ENCODE results near the gene RIIAD1.
"Not testable (repeated sequence)": the region's sequence is repeated elsewhere in the genome, so short reads cannot be mapped to it uniquely, and the experiment has no call there.

Gene RIIAD1, protein sequence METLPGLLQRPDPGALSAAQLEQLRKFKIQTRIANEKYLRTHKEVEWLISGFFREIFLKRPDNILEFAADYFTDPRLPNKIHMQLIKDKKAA

DNA sequence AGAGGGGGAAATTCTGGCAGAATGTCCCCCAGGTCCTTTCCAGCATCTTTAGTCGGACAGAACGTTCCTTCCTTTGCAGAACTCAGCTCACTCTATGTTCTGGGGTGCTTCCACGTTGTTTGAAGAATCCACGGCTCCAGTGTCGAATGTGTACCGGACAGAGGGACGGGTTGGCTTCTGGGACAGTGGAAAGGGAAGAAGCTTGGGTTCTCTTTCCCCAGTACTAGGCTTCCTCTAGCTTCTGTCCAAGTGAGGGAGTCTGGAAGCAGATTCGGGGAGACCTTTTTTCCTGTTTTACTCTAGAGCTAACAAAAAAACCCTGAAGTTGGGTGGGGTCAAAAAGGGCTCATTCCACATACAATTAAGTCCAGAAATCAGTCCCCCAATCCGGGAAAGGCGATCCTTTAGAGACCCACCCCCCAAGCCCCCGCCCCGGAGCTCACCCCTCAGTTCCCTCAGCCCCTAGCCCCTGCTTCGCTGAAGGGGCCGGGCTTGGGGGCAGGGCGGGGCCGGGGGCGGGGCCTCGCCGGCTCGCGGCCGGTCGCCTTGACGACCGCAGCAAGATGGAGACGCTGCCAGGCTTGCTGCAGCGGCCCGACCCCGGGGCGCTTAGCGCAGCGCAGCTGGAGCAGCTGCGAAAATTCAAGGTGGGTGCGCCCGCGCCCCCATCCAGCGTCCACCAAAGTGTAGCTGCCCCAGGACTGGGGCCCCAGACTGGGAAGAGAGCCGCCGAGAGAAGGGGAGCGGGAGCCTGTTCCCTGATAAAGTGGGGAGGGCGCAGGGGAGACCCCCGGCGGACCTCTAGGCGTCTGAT, at the start of gene RIIAD1:
Gene RIIAD1, plus strand, starts transcription at position 549 of the 814 bp plus-strand sequence. Its CDS starts 15 bp downstream, at position 564.
- no peak for DNase-seq (ENCODE audit: low read depth)
- H3K4me3 ChIP-seq (ENCODE audit: control insufficient read depth, low read depth, low read length) = peak within 1 kb of the TSS; percentile 45

DNA sequence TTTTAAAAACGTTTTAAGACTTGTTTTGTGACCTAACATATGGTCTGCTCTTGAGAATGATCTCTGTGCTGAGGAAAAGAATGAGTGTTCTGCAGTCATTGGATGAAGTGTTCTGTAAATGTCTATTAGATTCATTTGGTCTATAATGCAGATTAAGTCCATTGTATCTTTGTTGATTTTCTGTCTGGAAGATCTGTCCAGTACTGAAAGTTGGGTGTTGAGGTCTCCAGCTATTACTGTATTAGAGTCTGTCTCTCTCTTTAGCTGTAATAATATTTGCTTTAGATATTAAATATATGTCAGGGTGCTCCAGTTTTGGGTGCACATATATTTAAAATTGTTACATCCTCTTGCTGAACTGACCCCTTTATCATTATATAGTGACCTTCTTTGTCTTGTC, 47.9 kb upstream of the RIIAD1 start:
- no peak for DNase-seq (ENCODE audit: low read depth)
- TF ChIP-seq, protein P1, sequence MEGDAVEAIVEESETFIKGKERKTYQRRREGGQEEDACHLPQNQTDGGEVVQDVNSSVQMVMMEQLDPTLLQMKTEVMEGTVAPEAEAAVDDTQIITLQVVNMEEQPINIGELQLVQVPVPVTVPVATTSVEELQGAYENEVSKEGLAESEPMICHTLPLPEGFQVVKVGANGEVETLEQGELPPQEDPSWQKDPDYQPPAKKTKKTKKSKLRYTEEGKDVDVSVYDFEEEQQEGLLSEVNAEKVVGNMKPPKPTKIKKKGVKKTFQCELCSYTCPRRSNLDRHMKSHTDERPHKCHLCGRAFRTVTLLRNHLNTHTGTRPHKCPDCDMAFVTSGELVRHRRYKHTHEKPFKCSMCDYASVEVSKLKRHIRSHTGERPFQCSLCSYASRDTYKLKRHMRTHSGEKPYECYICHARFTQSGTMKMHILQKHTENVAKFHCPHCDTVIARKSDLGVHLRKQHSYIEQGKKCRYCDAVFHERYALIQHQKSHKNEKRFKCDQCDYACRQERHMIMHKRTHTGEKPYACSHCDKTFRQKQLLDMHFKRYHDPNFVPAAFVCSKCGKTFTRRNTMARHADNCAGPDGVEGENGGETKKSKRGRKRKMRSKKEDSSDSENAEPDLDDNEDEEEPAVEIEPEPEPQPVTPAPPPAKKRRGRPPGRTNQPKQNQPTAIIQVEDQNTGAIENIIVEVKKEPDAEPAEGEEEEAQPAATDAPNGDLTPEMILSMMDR (IDR thresholded peaks at IDR 0.05; ENCODE audit: control insufficient read depth, insufficient read depth, low read depth, low read length, missing control alignments) = no peak
- H3K4me3 ChIP-seq (ENCODE audit: control insufficient read depth, low read depth, low read length) = no peak overlapping the region

More for the DNA sequence above, at the start of gene RIIAD1:
- TF ChIP-seq, protein P1 (IDR thresholded peaks at IDR 0.05; ENCODE audit: control insufficient read depth, insufficient read depth, low read depth, low read length, missing control alignments) = no peak

DNA sequence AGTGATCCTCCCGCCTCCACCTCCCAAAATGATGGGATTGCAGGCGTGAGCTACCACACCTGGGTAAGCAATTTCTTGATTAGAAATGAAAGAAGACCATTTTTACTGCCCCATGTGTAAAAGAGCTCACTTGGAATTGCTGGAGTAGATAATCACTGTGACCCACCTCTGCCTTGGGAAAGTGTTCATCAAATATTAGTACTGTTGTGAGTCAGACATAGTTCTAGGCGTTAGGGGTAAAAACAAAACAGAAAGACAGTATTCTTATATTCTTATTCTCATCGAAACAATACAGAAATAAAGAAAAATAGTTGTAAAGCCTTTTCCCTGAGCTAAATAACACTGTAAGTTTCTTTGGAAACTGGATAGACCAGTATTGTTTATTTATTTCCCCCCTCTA, 40.9 kb upstream of the RIIAD1 start:
- TF ChIP-seq, protein P1 (IDR thresholded peaks at IDR 0.05; ENCODE audit: control insufficient read depth, insufficient read depth, low read depth, low read length, missing control alignments) = no peak
- no peak overlapping the region for H3K4me3 ChIP-seq (ENCODE audit: control insufficient read depth, low read depth, low read length)
- DNase-seq (ENCODE audit: low read depth) = no peak

DNA sequence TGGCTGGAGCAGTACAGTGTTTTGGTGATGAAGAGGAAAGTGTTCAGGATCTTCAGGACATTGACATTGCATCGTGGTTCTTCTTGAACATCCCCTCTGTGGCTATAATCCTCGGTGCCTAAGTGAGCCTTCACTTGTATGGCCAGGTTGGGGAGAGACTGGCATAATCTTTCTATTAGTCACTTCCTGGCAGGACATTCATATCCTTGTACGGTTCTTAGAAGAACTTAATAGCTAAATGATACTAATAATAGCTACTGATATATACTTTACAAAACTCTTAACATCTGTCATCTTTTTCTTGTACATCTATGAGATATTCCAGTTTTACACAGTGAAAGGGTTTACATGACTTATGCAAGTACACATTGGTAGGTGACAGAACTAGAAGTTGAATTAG, 40.5 kb upstream of the RIIAD1 start:
- H3K4me3 ChIP-seq (ENCODE audit: control insufficient read depth, low read depth, low read length) = no peak overlapping the region
- peak; percentile 38 for DNase-seq (ENCODE audit: low read depth)
- TF ChIP-seq, protein P1 (IDR thresholded peaks at IDR 0.05; ENCODE audit: control insufficient read depth, insufficient read depth, low read depth, low read length, missing control alignments) = no peak

DNA sequence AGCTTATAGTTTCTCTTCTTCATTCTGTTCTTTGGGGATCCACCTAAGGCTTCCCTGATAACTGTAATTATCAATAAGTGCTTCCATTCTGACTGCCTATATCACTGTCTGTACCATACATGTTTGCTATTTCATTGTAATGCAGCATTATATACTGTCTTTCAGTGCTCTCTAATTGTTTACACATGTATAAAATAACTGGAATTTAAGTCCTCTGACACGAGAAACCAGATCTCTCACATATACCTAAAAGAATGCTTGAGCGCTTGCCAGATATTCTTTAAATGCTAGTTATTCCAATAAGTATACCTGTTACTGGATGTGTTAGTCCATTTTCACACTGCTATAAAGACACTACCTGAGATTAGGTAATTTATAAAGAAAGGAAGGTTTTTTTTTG, 39.4 kb upstream of the RIIAD1 start:
- no peak overlapping the region for H3K4me3 ChIP-seq (ENCODE audit: control insufficient read depth, low read depth, low read length)
- TF ChIP-seq, protein P1 (IDR thresholded peaks at IDR 0.05; ENCODE audit: control insufficient read depth, insufficient read depth, low read depth, low read length, missing control alignments) = no peak
- no peak for DNase-seq (ENCODE audit: low read depth)

DNA sequence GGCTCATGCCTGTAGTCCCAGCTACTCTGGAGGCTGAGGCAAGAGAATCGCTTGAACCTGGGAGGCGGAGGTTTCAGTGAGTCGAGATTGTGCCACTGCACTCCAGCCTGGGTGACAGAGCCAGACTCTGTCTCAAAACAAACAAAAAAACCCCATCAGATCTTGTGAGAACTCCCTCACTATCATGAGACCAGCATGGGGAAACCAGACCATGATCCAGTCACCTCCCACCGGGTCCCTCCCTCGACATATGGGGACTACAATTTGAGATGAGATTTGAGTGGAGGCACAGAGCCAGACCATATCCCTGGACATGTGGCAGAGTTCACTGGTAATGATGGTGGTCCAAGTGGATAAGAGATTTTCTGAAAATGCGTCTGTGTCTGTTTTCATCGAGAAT, 38.4 kb upstream of the RIIAD1 start:
- not testable (repeated sequence) for H3K4me3 ChIP-seq (ENCODE audit: control insufficient read depth, low read depth, low read length); DNase-seq (ENCODE audit: low read depth)

DNA sequence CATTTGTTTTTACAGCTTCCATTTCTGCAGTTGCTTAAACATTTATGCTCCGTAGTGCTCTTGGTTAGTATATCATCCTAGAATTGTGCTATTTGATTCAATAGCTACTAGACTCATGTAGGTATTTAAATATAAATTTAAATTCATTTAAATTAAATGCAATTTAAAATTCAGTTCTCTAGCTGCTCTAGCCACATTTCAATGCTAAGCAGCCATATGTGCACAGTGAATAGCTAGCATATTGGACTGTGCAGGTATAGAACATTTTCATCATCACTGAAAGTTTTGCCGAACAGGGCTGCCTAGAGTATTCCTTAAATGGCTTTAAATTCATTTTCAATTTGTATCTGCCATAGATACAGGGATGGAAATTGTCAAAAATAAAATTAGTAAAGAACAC, 37.2 kb upstream of the RIIAD1 start:
- no peak for DNase-seq (ENCODE audit: low read depth)
- no peak overlapping the region for H3K4me3 ChIP-seq (ENCODE audit: control insufficient read depth, low read depth, low read length)
- TF ChIP-seq, protein P1 (IDR thresholded peaks at IDR 0.05; ENCODE audit: control insufficient read depth, insufficient read depth, low read depth, low read length, missing control alignments) = no peak

Data from AG09309 (cell line).